NCI-H1105 (cell line): ENCODE results near the gene SGF29.
"Not testable (repeated sequence)": the region's sequence is repeated elsewhere in the genome, so short reads cannot be mapped to it uniquely, and the experiment has no call there.

Experiments
- DNase-seq: peaks from one replicate; lab custom pipeline; 2025; lab: John Stamatoyannopoulos, UW

Gene SGF29

DNA sequence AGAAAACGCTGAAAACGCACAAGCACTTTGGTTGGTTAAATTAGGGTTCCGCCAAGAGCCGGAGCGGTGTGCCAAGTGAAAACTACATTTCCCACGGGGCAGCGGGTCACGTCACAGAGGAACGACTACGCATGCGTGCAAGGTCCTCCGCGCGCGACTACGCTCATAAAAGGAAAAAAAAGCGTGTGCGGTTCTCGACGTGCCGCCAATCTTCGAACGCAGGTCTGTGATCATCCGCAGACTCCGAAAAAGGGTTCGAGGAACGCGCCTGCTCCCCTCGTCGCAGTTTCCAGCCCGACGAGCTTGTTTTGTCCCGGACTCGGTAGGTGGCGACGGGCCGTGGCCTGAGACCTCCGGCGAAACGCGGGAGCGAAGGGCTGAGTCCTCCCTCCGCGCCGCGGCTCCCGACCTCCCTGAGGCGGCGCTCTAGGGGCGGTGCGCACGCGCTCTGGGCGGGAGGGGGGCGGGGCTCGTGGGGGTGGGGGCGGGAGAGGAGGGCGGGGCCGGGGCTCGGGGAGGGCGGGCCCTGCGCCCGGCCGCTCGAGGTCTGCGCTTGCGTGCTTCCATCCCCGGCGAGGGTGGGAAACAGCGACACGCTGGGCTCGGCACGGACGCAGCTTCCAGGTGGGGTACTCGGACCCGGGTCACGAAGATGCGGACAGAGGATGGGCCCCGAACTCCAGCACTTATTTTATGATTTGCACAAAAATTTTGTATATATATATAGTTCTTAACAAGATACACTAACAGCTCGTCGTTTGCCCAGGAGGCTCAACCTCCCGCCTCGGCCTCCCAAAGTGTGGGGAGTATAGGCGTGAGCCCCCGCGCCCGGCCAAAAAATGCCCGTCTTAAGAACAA is at the start of gene SGF29:
TSS of gene SGF29 (plus strand) at position 145 of the 858 bp plus-strand sequence. CDS start 27,150 bp downstream, outside the sequence.
- DNase-seq = peak; percentile 78

DNA sequence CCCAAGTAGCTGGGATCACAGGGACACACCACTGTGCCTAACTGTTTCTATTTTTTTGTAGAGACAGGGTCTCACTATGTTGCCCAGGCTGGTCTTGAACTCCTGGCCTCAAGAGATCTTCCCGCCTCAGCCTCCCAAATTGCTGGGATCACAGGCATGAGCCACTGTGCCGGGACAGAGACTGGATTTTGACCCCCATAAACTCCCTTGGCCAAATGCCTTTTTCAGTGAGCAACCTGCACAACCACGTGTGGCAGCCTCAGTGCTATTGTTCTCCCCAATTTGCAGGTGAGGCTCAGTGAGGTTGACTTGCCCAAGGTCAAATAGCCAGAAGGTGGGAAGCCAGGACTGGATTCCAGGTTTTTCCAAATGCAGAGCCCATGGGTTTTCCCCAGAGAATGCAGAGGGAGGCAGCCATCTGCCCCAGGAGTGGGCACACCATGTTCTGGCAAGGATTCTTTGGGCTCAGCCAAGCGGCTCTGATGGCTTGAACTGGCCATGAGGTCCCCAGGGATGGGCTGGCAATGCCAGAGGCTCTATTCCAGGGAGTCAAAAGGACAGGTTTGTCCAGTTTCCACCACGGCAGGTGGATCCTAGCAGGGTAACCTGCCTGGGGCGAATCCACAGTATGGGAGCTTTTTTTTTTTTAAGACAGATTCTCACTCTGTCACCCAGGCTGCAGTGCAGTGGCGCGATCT is 48.9 kb upstream of the SGF29 start:
- DNase-seq = no peak

DNA sequence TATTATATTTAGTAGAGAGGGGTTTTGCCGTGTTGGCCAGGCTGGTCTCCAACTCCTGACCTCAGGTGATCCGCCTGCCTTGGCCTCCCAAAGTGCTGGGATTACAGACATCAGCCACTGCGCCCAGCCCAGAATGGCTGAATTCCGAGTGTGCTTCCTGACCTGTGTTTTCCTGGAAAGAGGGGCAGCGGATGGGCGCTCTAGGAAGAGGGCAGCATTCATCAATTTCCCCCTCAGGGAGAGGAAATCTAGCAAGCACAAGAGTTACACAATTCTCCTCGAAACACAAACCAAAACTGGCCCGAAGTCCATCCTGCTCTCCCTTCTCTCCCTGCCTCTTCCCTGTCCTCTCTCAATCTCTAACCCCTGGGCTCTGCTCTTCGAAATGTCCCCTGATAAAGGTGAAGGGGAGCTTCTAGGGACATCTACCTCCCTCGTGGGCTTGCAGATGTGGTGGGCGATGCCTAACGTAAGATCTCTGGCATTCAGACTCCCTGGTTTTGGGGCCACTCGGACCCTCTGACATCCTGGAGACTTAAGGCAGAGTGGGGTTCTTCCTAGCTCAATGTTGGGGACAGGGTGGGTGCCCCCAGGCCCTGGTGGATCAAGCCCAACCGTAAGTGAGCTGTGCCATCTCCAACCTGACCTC is 48.1 kb upstream of the SGF29 start:
- DNase-seq = no peak

DNA sequence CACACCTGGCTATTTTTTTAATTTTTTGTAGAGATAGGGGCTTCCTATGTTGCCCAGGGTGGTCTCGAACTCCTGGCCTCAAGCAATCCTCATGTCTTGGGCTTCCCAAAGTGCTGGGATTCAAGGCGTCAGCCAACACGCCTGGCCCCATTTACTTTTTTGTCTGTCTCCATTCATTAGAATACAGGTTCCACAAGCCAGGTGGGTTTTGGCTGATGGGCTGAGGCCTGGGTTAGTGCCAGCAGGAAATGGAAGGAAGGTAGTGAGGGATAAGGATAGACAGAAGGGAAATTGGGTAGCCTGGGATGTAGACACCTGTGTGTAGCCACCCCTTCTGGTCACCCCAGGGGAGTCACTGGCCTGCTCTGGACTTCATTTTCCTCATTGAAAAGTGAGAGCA is 42.7 kb upstream of the SGF29 start:
- DNase-seq = no peak

DNA sequence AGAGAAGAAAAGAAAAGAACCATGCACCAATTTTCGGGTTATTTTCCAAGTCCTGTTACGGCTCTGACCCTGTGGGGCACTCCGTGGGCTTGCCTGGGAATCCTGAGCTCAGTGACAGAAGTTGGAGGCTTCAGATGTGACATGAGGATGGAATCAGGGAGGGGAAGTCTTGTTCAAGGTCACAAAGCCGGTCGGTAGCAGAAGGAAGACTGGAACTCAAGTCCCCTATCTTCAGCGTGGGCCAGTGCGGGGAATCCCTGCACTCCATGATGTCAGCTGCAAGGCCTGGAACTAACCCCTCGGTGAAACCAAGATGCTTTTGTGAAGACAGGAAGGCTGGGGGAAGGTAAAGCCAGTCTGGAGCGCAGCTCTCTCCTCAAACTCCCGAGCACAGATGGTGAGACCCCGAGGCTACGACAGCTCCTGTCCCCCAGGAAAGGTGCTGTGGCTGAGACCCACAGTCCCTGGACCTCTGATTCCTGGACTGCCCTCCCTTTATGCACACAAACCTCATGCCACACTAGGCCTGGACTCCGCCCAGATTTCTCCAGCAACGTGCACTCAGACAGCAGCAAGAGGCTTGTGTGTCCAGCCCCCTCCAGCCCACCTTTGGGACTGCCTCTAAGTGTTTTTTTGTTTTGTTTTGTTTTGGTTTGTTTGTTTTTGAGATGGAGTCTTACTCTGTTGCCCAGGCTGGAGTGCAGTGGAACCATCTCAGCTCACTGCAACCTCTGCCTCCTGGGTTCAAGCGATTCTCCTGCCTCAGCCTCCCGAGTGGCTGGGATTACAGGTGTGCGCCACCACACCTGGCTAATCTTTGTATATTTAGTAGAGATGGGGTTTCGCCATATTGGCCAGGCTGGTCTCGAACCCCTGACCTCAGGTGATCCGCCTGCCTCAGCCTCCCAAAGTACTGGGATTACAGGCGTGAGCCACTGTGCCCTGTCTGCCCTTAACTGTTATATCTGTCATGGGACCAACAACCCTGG is 41.6 kb upstream of the SGF29 start:
- DNase-seq = no peak

DNA sequence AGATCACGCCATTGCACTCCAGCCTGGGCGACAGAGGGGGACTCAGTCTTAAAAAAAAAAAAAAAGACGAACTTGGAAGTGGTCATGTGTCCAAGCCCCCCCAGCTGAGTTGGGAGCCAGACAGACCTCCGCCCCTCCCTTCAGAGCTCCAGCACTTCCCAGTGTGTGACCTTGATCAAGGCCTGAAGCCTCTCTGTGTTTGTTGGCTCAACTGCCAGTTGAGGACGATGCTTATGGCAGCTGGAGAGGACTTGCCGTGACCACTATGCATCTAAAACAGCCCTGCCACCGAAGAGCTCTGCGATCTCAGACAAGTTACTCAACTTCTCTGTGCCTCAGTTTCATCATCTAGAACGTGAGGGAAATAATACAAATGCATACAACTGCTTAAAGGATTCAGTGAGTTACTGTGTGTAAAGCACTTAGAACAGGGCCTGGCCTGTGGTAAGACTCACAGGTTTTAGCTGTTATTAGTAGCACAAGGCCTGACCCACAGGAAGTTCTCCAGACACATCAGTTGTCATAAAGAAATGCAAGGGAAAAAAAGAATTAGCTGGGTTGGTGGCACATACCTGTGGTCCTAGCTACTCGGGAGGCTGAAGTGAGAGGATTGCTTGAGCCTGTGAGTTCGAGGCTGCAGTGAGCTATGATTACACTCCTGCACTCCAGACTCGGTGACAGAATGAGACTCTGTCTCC is 40.1 kb upstream of the SGF29 start:
- no peak for DNase-seq

DNA sequence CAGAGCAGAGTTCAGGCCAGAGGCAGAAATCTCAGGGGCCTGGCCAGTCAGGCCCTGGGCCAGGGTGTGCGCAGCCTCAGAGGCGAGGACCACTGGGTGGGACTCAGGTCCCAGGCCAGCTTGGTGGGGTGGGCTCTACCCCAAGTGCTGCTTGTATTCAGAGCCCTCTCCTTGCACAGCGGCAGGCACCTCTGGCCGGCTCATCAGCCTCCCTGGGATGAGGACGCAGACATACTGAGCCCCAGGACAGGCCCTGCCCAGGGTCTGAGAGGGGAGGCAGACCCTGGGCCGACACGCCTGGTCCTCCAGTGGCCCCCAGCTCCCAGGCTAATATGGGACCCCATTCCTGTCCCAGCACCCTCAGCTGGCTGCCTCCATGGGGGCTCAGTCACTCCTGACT is 39.5 kb upstream of the SGF29 start:
- DNase-seq = no peak

DNA sequence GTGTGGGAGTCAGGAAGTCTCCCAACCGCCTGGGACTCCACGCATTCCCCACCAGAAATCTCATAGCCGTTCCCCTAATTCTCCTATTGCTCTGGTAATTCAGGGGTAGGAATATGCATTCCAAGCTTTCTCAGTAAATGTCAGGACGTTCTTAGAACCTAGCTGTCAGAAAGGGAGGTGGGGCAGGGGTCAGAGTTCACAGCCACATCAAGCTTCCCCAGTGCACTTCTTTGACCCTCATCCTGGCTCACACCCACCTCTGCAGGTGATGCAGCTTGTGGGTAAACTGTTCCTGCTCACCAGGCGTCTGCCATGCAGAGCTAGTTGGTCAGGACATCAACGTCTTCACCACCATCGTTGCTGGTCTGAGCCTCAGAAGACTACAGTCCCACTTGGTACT is 33.0 kb upstream of the SGF29 start:
- no peak for DNase-seq

DNA sequence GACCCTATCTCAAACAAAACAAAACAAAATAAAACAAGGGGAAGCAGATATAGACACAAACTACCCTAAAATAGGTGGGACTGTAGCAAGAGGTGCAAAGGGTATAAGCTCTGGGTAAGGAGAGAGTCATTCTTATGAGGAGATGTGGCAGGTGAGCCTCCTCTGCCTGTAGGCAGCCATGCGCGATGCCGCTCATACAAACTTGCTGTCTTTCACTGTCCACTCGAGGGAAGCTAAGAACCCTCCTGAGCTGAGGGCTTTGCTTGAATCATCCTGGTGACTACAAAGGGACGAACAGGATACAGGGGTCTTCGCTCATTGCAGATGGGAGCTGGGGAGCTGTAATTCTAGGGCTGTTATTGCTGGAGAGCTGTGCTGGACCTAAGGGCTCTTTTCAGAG is 32.3 kb upstream of the SGF29 start:
- DNase-seq = no peak

DNA sequence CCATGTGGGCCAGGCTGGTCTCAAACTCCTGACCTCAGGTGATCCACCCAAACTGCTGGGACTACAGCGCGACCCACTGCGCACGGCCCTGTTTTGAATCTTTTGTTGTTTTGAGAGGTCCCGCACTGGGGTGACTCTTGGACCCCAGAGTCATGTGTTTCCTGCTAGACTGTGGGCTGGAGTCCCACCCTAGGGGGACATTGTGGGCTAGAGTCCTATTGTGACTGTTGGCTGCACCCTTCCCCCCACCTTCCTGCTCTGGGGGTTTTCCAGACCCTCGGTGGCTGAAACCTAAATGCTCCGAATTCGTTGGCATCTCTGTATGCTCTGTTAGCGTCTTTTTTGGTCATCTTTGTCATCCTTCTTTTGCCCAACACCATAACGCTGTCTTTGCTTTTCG is 30.9 kb upstream of the SGF29 start:
- DNase-seq = no peak

DNA sequence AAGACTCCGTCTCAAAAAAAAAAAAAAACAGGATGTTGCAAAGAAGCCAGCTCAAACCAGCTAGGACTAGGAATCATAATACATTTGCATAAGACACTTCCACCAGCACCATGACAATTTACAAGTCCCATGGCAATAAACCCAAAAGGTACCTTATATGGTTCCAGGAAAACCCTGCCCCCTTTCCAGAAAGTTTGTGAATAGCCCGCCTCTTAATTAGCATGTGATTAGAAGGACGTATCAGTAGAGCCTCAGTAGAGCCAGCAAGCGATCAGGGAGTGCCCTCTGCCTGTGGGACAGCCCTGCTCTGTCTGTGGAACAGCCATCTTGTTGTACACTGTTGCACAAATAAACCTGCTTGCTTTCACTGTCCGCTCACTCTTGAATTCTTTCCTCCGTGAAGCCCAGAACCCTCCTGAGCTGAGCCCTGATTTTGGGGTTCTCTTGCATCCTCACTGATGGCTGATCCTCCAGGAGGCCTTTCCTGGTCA is 29.0 kb upstream of the SGF29 start:
- DNase-seq = no peak

DNA sequence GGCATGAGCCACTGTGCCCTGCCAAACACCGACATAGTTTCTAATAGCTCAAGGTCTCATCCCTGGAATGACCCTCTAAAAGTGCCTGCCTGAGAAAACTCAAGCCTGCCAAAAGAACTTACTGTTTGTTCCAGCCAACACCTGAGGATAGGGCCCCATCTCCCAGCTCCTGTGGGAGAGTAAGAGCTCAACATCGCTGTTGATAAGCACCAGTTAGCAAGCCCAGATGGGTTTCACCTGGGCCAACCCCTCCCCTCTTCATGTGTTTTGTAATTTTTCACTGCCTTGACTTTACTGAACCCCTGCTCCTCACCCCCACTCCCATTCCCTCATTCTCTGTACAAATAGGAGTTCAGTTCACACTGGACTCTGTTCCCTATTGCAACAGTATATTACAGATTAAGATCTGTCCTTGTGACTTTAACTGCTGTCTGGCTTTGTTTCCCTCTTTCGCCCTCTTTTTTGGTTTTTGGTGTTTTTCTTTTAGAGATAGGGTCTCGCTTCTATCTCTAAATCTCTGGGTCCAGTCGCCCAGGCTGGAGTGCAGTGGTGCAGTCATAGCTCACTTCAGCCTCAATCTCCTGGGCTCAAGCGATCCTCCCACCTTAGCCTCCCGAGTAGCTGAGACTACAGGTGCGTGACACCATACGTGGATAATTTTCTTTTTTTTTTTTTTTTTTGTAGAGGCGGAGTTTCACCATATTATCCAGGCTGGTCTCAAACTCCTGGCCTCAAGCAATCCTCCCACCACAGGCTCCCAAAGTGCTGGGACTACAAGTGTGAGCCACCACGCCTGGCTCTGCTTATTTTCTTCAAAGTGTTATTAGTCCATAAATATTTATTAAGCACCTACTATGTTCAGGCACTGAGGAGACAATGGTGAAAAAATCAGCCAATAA is 27.3 kb upstream of the SGF29 start:
- no peak for DNase-seq

DNA sequence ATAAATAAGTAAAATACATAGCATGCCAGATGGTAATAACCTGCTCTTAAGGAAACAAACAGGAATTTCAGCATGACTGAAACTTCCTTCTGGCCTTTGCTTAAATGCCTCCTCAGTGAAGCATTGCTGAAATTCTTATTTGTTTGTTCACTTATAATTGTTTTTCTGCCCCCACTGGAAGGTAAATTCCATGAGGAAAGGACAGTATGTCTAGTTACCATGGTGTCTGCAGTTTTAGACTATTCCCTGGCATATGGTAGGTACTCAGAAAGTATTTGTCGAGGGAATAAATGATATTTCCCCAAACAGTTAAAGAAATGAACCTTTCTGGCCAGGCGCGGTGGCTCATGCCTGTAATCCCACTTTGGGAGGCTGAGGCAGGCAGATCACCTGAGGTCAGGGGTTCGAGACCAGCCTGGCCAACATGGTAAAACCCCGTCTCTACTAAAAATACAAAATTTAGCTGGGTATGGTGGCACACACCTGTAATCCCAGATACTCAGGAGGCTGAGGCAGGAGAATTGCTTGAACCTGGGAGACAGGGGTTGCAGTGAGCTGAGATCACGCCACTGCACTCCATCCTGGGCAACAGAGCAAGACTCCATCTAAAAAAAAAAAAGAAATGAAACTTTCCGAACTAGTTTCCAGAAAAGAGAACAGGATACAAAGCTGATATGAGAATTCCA is 26.5 kb upstream of the SGF29 start:
- not testable (repeated sequence) for DNase-seq

DNA sequence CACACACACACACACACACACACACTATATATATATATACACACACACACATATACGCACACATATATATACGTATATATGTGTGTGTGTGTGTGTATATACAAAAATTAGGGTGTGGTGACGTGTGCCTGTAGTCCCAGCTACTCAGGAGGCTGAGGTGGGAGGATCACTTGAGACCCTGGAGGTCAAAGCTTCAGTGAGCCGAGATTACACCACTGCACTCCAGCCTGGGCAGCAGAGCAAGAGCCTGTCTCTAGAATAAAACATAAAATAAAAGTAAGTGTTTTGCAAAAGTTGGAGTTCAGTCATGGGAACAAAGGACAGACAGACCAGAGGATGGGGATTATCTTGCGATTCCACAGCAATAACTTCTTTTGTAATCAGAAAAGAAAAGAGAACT is 25.7 kb upstream of the SGF29 start:
- DNase-seq = no peak

DNA sequence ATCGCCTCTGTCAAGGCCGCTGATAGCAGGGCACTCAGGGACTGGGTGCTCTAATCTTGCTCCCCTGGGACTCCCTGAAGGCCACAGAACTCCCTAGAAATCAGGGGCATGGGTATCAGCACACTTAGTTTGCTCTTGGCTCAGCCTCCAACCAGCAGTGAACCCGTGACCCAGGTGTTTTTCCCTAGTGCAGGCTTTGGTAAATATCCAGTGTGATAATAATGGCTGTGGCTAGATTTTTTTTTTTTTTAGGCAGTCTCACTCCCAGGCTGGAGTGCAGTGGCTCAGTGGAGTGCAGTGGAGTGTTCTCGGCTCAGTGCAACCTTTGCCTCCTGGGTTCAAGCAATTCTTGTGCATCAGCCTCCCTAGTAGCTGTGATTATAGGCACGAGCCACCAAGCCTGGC is 25.3 kb upstream of the SGF29 start:
- no peak for DNase-seq

DNA sequence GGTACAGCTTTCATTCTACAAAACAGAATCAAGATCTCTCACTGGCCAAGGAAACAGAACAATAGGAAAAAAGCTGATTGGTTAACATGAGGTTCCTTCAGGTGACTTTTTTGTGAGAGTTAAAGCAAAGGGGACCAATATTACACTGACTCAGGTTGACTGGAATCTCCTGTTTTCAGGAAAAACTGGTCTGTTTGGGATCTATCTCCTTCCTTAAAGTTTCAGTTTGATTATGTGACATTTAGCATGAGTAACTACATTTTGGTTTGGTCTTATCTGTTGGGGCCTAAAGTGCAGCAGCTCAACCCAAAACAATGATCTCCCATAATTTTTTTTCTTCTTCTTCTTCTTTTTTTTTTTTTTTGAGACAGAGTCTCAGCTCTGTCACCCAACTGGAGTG is 24.6 kb upstream of the SGF29 start:
- DNase-seq = no peak

DNA sequence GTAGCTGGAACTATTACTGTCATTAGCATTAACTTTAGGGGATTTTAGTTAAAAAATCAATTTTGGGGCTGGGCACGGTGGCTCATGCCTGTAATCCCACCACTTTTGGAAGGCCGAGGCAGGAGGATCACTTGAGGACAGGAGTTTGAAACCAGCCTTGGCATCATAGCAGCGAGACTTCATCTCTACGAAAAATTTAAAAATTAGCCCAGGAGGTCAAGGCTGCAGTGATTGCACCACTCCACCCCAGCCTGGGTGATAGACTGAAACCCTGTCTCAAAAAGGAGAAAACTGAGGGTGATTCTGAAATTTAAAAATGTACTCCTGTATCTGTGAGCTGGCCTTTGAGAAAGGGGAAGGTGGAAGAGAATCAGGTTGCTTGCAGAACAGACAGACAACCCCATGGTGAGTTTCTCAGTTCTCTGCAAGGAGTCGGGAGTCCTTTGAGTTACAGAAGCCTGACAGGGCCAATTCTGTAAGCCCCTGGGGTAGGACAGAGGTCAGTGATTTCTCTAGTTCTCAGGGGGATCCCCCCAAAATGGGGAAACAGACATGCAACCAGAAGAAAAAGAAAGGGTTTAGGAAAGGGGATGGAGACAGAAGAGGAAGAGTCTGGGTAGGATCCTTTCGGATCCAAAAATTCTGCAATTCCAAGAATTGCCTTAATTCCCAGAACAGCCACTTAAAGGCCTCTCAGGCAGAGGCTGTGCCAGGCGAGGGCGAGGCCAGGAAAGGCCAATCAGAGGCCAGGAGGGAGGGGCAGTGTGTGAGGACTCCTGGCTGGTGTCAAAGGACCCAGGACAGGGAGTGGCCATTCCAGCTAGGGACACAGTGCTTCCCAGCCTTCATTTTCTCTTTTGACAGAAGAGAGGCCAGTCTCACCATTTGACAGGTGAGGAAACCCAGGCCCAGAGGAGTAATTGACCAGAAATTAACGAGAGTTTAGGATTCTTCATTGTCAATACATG is 21.7 kb upstream of the SGF29 start:
- no peak for DNase-seq
